Globus pallidus (tissue), 1 donor: ENCODE data around the gene RTTN.
A peak's percentile ranks its signal among the peaks of the same experiment; 100 is the strongest.
"Not testable (repeated sequence)": the region's sequence is repeated elsewhere in the genome, so short reads cannot be mapped to it uniquely, and the experiment has no call there.

ENCODE experiments used
- DNase-seq: peaks from one replicate; pipeline ENCODE4 v3.0.0-alpha.2; 2015; ENCODE audit warnings: low spot score

Gene RTTN

GRCh38 chr18:70205421-70206397 is at the start of gene RTTN:
Gene RTTN (minus strand): TSS chr18:70205687. CDS start chr18:70205658, 29 bp downstream.
- peak; percentile 94 for DNase-seq

GRCh38 chr18:70250781-70251180 is 45.3 kb upstream of the RTTN start:
- no peak for DNase-seq

DNA sequence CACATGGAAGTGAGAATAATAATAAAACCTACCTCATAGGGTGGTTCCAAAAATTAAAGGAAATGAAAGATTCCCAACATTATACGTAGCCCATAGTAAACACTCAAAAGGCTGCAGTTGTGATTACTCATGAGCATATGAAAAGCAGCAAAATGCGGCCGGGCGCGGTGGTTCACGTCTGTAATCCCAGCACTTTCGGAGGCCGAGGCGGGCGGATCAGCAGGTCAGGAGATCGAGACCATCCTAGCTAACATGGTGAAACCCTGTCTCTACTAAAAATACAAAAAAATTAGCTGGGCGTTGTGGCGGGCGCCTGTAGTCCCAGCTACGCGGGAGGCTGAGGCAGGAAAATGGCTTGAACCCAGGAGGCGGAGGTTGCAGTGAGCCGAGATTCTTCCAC is 44.4 kb upstream of the RTTN start:
- DNase-seq, result not testable (repeated sequence)

DNA sequence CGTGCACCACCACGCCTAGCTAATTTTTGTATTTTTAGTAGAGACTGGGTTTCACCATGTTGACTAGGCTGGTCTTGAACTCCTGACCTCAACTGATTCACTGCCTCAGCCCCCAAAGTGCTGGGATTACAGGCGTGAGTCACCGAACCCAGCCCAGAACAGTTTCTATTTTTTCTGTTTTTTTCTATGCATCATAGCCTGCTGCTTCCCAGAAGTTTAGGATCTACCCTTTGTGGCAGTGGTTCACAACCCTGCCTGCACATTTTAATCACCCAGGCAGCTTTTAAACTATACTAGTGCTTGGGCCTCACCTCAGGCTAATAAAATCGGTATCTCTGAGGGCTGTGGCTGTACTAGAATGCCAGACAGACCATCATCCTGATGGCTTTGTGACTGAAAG is 43.6 kb upstream of the RTTN start:
- no peak for DNase-seq

GRCh38 chr18:70246061-70246466 is 40.6 kb upstream of the RTTN start:
- peak; percentile 36 for DNase-seq

GRCh38 chr18:70243131-70243929 is 37.8 kb upstream of the RTTN start:
- DNase-seq, result no peak

GRCh38 chr18:70236921-70237320 is 31.4 kb upstream of the RTTN start:
- DNase-seq, result not testable (repeated sequence)

GRCh38 chr18:70235478-70235877 is 30.0 kb upstream of the RTTN start:
- no peak for DNase-seq

DNA sequence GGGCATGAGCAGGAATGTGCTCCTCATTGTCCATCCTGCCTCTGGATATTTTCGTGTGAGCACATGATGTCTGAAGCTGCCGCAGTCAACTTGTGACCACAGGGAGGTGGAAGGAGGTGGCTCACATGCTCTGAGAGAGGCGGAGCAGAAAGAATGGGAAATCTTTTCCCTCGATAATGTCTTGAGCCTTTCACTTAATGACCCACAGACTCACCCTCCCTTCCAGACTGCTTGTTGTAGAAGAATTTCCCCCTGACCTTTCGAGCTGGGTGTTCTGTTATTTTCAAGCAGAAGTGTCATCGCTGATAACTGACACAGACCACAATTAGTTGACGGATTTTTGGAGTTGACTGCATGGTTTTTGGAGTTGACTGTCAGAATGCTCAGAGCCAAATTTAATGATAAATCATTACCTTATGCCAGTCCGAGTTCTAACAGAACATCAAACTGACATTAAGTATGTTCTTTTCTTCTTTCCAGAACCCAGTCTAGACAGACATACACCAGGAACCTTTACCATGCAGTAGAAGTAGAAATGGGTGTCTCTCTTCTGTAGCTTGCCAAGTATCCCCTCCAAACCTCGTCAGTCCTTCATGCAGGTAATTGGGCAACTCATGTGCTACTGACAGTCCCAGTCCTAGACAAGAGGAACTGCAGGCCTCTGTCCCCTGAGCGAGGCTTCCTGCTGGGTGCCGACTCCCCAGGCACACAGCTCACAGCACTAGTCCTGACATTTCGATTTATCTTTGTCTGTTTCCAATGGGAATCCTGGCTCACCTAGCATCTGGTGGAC is 29.4 kb upstream of the RTTN start:
- DNase-seq, result peak; percentile 31

- DNase-seq, result no peak
Measured at GRCh38 chr18:70233974-70234373, 28.5 kb upstream of the RTTN start.

DNA sequence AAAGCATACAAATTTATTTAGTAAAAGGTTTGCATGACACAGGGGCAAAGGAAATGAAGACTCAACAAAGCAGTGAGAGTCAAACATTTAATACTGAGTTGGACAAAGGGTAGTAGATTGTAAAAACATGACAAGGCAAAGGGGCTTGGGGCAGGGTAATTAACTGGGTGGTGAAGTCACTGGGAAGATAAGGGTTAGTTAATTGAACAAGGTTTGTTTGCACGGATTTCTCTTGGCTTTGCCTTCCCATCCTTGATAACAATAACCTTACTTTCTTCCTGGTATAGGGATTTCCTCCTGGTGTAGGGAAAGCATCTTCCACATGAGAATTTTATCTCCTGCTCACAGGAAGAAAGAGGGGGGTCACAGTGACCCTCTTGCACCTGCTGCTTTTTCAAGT is 26.8 kb upstream of the RTTN start:
- DNase-seq, result no peak

GRCh38 chr18:70229639-70230038 is 24.2 kb upstream of the RTTN start:
- no peak for DNase-seq

DNA sequence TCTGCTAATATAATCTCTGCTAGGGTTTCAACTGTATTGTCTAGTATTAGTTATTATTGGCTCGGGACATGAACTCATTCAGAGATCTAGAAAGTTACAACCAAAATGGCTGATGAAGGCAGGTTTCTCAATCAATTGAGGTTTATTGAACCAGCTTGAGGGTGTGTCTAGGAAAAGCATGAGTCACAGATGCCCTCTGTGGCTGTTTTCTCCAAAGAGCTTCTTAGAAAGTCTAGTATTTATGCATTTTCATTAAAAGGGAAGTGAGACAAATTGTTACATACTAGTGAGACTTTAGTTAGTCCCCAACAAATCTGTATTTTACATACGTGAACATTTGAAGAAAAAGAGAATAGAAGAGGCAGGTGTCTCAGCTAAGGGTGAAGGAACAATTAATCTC is 23.0 kb upstream of the RTTN start:
- DNase-seq, result no peak

DNA sequence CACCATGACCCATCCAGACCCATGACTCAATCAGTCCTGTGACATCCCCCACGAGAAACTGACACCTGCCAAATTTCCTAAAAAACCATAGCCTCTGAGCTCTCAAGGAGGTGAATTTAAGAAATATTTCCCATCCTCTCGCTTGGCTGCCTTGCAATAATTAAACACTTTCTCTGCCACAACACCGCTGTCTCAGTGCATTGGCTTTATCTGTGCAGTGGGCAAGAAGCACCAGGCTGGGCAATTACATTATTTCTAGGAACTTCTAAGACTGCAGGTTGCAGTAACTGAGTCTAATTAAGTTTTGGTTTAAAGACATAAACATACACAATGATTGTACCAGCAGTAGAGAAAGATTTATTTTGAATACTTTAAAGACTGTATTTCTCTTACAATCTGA is 22.0 kb upstream of the RTTN start:
- DNase-seq, result no peak

DNA sequence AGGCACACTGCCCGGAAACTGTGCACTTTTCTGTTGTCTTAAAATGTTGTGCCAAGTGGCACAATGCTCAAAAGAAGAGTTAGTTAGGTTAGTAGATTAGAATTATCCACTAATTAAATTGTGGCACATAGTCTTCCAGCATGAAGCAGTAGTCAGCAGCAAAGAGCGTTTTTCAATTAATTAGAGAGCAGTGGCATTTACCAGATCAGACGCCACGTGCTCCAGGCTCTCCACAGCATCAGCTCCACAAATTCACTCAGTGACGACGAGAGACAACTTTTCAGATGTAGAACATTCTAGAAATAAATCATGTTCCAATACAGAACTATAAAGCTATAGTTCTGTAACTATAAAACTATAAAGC is 16.4 kb upstream of the RTTN start:
- DNase-seq, result no peak

DNA sequence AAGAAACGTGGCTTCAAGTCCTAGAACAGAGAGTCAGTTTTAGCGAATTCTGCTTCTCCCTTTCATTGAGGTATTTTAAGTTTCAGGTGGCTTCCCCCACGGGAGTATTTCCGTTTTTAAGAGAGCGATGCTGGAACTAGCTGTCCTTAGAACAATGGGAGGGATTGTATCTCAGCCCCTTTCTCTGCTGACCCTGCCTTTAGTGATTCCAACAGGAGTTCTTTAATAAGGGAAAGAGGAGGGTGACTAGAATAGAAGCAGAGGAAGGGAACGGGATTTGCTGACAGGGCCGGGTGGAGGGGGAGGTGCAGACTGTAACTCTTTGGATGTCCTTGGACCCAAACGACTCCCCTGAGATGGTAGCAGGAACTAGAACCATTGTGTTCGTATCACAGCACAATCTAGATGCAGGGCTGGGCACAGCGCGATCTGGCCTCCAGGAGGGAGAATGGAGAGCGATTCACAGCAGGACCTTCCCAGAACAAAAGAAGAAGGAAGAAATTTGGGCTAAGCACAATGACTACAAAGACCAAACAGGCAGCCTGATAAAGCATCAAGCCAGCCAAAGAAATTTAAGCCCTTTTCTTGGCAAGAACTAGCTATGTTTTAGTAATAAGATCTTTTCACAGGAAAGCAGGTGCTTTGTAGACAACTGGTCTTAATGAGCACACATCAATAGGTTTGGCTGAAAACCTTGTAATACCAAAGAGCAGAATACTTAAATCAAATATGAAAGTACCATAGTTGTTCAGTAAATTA is 15.8 kb upstream of the RTTN start:
- DNase-seq, result peak; percentile 21

DNA sequence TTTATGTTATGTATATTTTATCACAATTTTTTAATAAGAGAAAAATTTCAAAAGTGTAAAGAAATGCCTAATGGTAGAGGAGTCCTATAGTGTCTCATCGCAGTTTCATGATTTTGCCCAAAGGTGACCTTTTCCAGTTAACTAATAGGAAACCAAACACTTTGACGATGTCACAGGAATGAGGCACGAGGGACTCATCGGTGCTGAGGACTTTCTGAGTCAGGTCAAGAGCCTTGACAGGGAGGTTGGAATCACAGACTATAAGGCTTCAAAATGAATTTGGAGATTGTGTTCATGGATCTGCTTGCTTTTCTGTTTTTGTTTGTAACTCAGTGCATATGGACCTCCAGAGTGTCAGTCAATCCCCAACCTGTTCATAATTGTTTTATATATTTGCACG is 15.1 kb upstream of the RTTN start:
- no peak for DNase-seq

DNA sequence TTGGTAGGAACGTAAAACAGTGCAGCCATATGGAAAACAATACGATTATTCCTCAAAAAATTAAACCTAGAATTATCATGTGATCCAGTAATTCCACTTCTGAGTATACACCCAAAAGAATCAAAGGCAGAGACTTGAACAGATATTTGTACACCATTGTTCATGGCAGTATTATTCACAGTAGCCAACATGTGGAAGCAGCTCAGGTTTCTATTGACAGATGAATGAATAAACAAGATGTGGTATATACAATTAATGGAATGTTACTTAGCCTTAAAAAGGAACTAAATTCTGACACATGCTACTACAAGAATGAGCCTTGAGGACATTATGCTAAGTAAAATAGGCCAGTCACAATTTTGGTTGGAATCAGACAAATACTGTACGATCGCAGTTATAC is 14.2 kb upstream of the RTTN start:
- no peak for DNase-seq

GRCh38 chr18:70216788-70217187 is 11.3 kb upstream of the RTTN start:
- DNase-seq, result no peak

GRCh38 chr18:70207181-70207580 is 1.7 kb upstream of the RTTN start:
- DNase-seq, result no peak

- no peak for DNase-seq
Measured at GRCh38 chr18:70200286-70200685, 5.2 kb downstream of the RTTN start.

DNA sequence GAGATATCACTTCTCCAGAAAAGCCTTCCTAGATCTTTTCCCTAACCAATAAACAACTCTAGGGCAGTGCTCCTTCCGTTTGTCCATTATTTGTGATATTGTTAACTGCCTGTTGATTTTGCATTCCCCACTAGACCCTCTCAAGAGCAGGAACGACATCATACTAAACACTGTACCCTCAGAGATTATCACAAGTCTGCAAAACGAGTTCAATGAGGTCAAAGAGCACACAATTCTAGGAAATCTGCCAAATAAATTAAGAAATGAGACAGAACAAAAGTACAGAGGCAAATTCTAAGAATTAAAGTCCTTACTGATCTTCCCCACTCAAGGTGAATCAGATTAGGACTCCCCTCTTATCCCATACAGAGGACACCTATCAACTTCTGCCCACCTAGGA is 7.6 kb downstream of the RTTN start:
- DNase-seq, result no peak
